Measurements from ENCODE around the gene TMEM204. TPM values are rescaled to one million over a fixed set of nuclear protein-coding genes. Genes with fewer than 3 reads are reported as not detected.

Gene TMEM204
- total and polyA plus RNA-seq, 10 of the 15 experiments (the other 5 are each of a cell fraction or from before 2014, with no cell fraction given), result 0.05 to 0.30 (median 0.18) TPM; not detected in 7

DNA sequence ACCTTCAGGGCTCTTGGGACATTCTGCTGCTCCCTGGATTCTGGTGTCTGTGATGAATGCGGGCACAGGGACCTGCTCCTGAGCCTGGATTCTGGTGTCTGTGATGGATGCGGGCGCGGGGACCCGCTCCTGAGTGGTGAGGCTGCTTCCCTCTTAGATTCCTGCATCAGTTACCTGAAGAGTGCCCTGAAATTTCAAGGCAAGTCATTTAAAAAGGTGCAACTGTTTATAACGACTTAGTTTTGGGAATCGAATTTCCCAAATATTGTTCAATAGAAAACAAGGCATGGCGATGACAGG lies 7.0 kb downstream of the TMEM204 start:
- H3K36me3 ChIP-seq (ENCODE audit: control insufficient read depth in 2 of 2, insufficient read depth in 2 of 2, low read length in 1 of 2), result no peaks in the 10 kb centered on the region
- no peak overlapping the region for H3K9ac ChIP-seq (ENCODE audit: control insufficient read depth, insufficient read depth, low read length)
- H3K79me2 ChIP-seq (ENCODE audit: control insufficient read depth, insufficient read depth, low read length), result no peaks in the 10 kb centered on the region
- in situ Hi-C loops (cut with MboI), result no loop called here
- SMC1A ChIA-PET (ENCODE audit: uncharacterized antibody, unreplicated experiment), result no interaction called here
- H4K20me1 ChIP-seq (ENCODE audit: control insufficient read depth, insufficient read depth), result no peaks in the 10 kb centered on the region
- DNase-seq (ENCODE audit: low read depth, low spot score), result no peak
- no peak for FAIRE-seq
- no peak overlapping the region for H3K27ac ChIP-seq (ENCODE audit: control insufficient read depth, insufficient read depth)
- CTCF ChIA-PET, result no interaction called here
- 62% methylated on average over 8 of the region's 8 CpGs for WGBS (ENCODE audit: insufficient coverage, insufficient replicate concordance, low lambda C conversion rate, missing lambda C conversion rate)
- no peaks in the 10 kb centered on the region for H3K27me3 ChIP-seq (replicated peaks in 1 of 2; ENCODE audit: control insufficient read depth in 2 of 2, insufficient read depth in 2 of 2, low read length in 1 of 2)
- H3K9me3 ChIP-seq (replicated peaks; ENCODE audit: control insufficient read depth, insufficient read depth, low read length), result no peaks in the 10 kb centered on the region
- BruUV-seq (replicated peaks), result no TSS peak
- peaks cover 13% of the 10 kb centered on the region for H3K4me1 ChIP-seq (ENCODE audit: control insufficient read depth, insufficient read depth, low read length)
- intact Hi-C loops (cut with micrococcal nuclease; ENCODE audit: unreplicated experiment), result no loop called here
- TF ChIP-seq RFX5 (IDR thresholded peaks at IDR 0.05; ENCODE audit: low read depth, low read length) (no peak), NR2F1 (conservative IDR thresholded peaks at IDR 0.05) (no peak), SRF (IDR thresholded peaks at IDR 0.05; ENCODE audit: low read depth in 2 of 2, low read length in 2 of 2) (no peak), TARDBP (IDR thresholded peaks at IDR 0.05; ENCODE audit: borderline replicate concordance) (no peak)
- TF ChIP-seq, protein P1, sequence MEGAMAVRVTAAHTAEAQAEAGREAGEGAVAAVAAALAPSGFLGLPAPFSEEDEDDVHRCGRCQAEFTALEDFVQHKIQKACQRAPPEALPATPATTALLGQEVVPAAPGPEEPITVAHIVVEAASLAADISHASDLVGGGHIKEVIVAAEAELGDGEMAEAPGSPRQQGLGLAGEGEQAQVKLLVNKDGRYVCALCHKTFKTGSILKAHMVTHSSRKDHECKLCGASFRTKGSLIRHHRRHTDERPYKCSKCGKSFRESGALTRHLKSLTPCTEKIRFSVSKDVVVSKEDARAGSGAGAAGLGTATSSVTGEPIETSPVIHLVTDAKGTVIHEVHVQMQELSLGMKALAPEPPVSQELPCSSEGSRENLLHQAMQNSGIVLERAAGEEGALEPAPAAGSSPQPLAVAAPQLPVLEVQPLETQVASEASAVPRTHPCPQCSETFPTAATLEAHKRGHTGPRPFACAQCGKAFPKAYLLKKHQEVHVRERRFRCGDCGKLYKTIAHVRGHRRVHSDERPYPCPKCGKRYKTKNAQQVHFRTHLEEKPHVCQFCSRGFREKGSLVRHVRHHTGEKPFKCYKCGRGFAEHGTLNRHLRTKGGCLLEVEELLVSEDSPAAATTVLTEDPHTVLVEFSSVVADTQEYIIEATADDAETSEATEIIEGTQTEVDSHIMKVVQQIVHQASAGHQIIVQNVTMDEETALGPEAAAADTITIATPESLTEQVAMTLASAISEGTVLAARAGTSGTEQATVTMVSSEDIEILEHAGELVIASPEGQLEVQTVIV (IDR thresholded peaks at IDR 0.05; ENCODE audit: borderline replicate concordance, partially characterized antibody), result no peak
- no peak overlapping the region for H2AFZ ChIP-seq (ENCODE audit: control insufficient read depth, low read depth, low read length)
- RAD21 ChIA-PET (ENCODE audit: unreplicated experiment), result no interaction called here
- ATAC-seq, result no peak
- H3K4me3 ChIP-seq, result no peak overlapping the region
- H3K4me2 ChIP-seq (ENCODE audit: control insufficient read depth, insufficient read depth), result no peak overlapping the region
- POLR2A ChIA-PET, result no interaction called here
